ENCODE results near the gene PTPRN2. TPM values are rescaled to one million over a fixed set of nuclear protein-coding genes. Genes with fewer than 3 reads are reported as not detected.

The PTPRN2 gene
- total and polyA plus RNA-seq, 2 of the 13 experiments (the other 11 are each of a cell fraction or from before 2014, with no cell fraction given) = 2.5 to 24.2 TPM

DNA sequence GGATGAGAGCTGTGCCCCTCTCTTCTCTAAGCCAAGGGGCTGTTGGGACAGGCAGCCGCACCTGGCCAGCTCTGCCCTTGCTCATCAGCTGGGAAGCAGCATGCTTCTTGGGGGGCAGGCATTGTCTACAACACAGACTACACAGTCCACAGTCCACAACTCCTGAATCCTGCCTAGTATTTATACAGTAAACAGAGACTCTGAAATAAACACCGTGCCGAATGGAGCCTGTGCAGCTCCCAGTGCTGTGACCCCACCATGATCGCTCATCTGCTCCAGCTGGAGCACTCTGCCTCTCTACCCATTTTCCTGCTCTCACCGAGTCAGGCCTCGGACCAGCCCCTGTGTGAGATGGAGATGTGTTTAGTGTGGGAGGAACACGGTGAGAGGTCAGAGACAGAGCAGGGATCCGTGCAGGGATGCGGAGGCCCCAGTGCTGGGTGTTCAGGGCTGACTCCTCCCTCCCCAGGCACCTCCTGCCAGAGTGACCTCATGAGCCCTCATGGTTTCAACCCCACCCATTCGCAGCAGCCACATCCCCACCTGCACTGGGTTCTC, 642.8 kb downstream of the PTPRN2 start (continued):
- TF ChIP-seq CSRNP2 (CRISPR knock-in tag; conservative IDR thresholded peaks at IDR 0.05; ENCODE audit: low read depth) (no peak), ZNF280B (CRISPR knock-in tag; IDR thresholded peaks at IDR 0.05; ENCODE audit: borderline replicate concordance) (no peak), NCOA1 (CRISPR knock-in tag; IDR thresholded peaks at IDR 0.05) (no peak), ZNF816 (CRISPR knock-in tag; IDR thresholded peaks at IDR 0.05; ENCODE audit: borderline replicate concordance) (no peak), NR1H2 (CRISPR knock-in tag; IDR thresholded peaks at IDR 0.05; ENCODE audit: borderline replicate concordance, low read depth) (peak; percentile 14; the same call in 1 of the 2 replicates), ZFP36L1 (CRISPR knock-in tag; IDR thresholded peaks at IDR 0.05) (no peak), MED8 (CRISPR knock-in tag; IDR thresholded peaks at IDR 0.05; ENCODE audit: insufficient replicate concordance) (no peak), SOX5 (CRISPR knock-in tag; IDR thresholded peaks at IDR 0.05; ENCODE audit: borderline replicate concordance) (peak; percentile 77), HHEX (CRISPR knock-in tag; IDR thresholded peaks at IDR 0.05) (0 out of 2 replicates have a peak, but pooled peaks have one; percentile 40), CHCHD3 (CRISPR knock-in tag; IDR thresholded peaks at IDR 0.05) (no peak), GPN1 (CRISPR knock-in tag; IDR thresholded peaks at IDR 0.05; ENCODE audit: borderline replicate concordance) (no peak), AGO2 (optimal IDR thresholded peaks at IDR 0.05; ENCODE audit: low read depth, low read length) (no peak), ZSCAN31 (CRISPR knock-in tag; IDR thresholded peaks at IDR 0.05; ENCODE audit: low read depth) (no peak; the same call in 1 of the 2 replicates), ZNF615 (CRISPR knock-in tag; IDR thresholded peaks at IDR 0.05; ENCODE audit: borderline replicate concordance) (no peak), TOPORS (CRISPR knock-in tag; IDR thresholded peaks at IDR 0.05) (no peak), MED1 (CRISPR knock-in tag; IDR thresholded peaks at IDR 0.05) (peak; percentile 38; the same call in 1 of the 2 replicates), ATF1 (CRISPR knock-in tag; IDR thresholded peaks at IDR 0.05) (no peak), ZSCAN21 (CRISPR knock-in tag; IDR thresholded peaks at IDR 0.05; ENCODE audit: borderline replicate concordance) (no peak), U2AF2 (IDR thresholded peaks at IDR 0.05; ENCODE audit: low read depth, low read length) (no peak), HOXA9 (CRISPR knock-in tag; IDR thresholded peaks at IDR 0.05; ENCODE audit: borderline replicate concordance) (no peak), ATM (IDR thresholded peaks at IDR 0.05; ENCODE audit: borderline replicate concordance) (no peak), NONO (IDR thresholded peaks at IDR 0.05) (no peak), NONO (CRISPR knock-in tag; conservative IDR thresholded peaks at IDR 0.05) (0 out of 2 replicates have a peak, but pooled peaks have one; percentile 23), PHF20 (CRISPR knock-in tag; IDR thresholded peaks at IDR 0.05) (no peak), ZNF160 (CRISPR knock-in tag; IDR thresholded peaks at IDR 0.05) (no peak), ZSCAN25 (CRISPR knock-in tag; IDR thresholded peaks at IDR 0.05) (peak; percentile 79; the same call in 1 of the 2 replicates), ZNF7 (CRISPR knock-in tag; IDR thresholded peaks at IDR 0.05) (no peak)
- TF ChIP-seq, protein P1, sequence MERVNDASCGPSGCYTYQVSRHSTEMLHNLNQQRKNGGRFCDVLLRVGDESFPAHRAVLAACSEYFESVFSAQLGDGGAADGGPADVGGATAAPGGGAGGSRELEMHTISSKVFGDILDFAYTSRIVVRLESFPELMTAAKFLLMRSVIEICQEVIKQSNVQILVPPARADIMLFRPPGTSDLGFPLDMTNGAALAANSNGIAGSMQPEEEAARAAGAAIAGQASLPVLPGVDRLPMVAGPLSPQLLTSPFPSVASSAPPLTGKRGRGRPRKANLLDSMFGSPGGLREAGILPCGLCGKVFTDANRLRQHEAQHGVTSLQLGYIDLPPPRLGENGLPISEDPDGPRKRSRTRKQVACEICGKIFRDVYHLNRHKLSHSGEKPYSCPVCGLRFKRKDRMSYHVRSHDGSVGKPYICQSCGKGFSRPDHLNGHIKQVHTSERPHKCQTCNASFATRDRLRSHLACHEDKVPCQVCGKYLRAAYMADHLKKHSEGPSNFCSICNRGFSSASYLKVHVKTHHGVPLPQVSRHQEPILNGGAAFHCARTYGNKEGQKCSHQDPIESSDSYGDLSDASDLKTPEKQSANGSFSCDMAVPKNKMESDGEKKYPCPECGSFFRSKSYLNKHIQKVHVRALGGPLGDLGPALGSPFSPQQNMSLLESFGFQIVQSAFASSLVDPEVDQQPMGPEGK (CRISPR knock-in tag; IDR thresholded peaks at IDR 0.05) = peak; percentile 58; the same call in 1 of the 2 replicates
